Measurements from ENCODE around the gene CA10.

- TF ChIP-seq, protein P1, sequence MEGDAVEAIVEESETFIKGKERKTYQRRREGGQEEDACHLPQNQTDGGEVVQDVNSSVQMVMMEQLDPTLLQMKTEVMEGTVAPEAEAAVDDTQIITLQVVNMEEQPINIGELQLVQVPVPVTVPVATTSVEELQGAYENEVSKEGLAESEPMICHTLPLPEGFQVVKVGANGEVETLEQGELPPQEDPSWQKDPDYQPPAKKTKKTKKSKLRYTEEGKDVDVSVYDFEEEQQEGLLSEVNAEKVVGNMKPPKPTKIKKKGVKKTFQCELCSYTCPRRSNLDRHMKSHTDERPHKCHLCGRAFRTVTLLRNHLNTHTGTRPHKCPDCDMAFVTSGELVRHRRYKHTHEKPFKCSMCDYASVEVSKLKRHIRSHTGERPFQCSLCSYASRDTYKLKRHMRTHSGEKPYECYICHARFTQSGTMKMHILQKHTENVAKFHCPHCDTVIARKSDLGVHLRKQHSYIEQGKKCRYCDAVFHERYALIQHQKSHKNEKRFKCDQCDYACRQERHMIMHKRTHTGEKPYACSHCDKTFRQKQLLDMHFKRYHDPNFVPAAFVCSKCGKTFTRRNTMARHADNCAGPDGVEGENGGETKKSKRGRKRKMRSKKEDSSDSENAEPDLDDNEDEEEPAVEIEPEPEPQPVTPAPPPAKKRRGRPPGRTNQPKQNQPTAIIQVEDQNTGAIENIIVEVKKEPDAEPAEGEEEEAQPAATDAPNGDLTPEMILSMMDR (conservative IDR thresholded peaks at IDR 0.05) = no peak
- no peak for TF ChIP-seq EZH2 (IDR thresholded peaks at IDR 0.05; ENCODE audit: low read depth)
These were observed 22.3 kb downstream of the CA10 start for GRCh38 chr17:52136166-52136565.

All from PC-9 (cell line).